HCT116 (cell line): ENCODE results near the gene ZFP1. TPM values are rescaled to one million over a fixed set of nuclear protein-coding genes. Genes with fewer than 3 reads are reported as not detected.

Source experiments
- ATAC-seq: fragments of 200-7000 bp; cut with Tn5 transposase; 2 replicates; pipeline ENCODE4 v1.9.1; 2020; ENCODE audit warnings: mild to moderate bottlenecking, moderate library complexity
- BruUV-seq: library from RNA; stranded (reverse); fragments of 400-500 nt; replicated peaks from 2 replicates; lab custom pipeline; 2021; lab: Mats Ljungman, UMichigan
- CTCF ChIA-PET: fragments of 300-600 bp; sonication (Branson Sonifier 250); formaldehyde crosslinking; loops from one replicate; lab custom pipeline; 2021; ENCODE audit warnings: antibody characterized with exemption; lab: Charles Lee
- POLR2A ChIA-PET: fragments of 300-600, 350-600 bp; sonication (Branson Sonifier 250); formaldehyde crosslinking; loops from one replicate; lab custom pipeline; 2021; ENCODE audit warnings: antibody characterized with exemption; lab: Charles Lee
- RAD21 ChIA-PET, 2 experiments: fragments of 300-600 bp; sonication (Branson Sonifier 250); formaldehyde crosslinking; loops; one replicate each; lab custom pipeline; 2023; ENCODE audit warnings: low total read pairs in 2 of 2; ENCODE audit not compliant: uncharacterized antibody in 2 of 2, unreplicated experiment in 2 of 2, low non-redundant PET in 1 of 2; lab: Charles Lee
- DNase-seq: peaks from one replicate; pipeline ENCODE4 v3.0.0-alpha.2; 2010; ENCODE audit warnings: low read depth, low spot score
- H2AFZ ChIP-seq: fragments of 200-600 bp; shearing (Covaris generic), sonication (generic); 2 replicates; pipeline ENCODE4 v1.6.1; 2017; ENCODE audit warnings: low read depth, mixed run types, mixed read lengths, antibody characterized with exemption, low read length; ENCODE audit not compliant: poor library complexity, severe bottlenecking
- H3K27ac ChIP-seq: 2 replicates; pipeline ENCODE4 v1.5.1; 2012; ENCODE audit warnings: low read depth, low read length
- H3K27me3 ChIP-seq: fragments of 200-600 bp; sonication (generic); 2 replicates; pipeline ENCODE4 v1.6.1; 2016; ENCODE audit warnings: mixed run types, low read length, mixed read lengths; ENCODE audit not compliant: insufficient read depth
- H3K36me3 ChIP-seq, 2 experiments: fragments of 200-500 bp in 1 of 2; fragments of 200-600 bp in 1 of 2; sonication (Bioruptor generic) in 1 of 2; sonication (generic) in 1 of 2; 2 replicates each; pipeline versions ENCODE4 v1.5.1 to v1.6.1; 2014 to 2016; ENCODE audit warnings: low read length in 2 of 2, inconsistent platforms in 1 of 2, mixed read lengths in 1 of 2, mixed run types in 1 of 2; ENCODE audit not compliant: insufficient read depth in 2 of 2, control insufficient read depth in 1 of 2
- H3K4me1 ChIP-seq, 2 experiments: fragments of 200-600 bp in 1 of 2; sonication (generic) in 1 of 2; 2 replicates each; pipeline versions ENCODE4 v1.5.1 to v1.6.1; 2012 to 2017; ENCODE audit warnings: low read length in 2 of 2, inconsistent platforms in 1 of 2, mild to moderate bottlenecking in 1 of 2, mixed read lengths in 1 of 2, mixed run types in 1 of 2, moderate library complexity in 1 of 2; ENCODE audit not compliant: insufficient read depth in 2 of 2, control insufficient read depth in 1 of 2
- H3K4me2 ChIP-seq: fragments of 200-600 bp; sonication (generic); 2 replicates; pipeline ENCODE4 v1.6.1; 2017; ENCODE audit warnings: mixed run types, low read length, mixed read lengths
- H3K4me3 ChIP-seq, 2 experiments: fragments of 200-600 bp in 1 of 2; sonication (generic) in 1 of 2; replicated peaks in 1 of 2; 2 replicates each; pipeline ENCODE4 v1.5.1; 2011 to 2016; ENCODE audit warnings: low read length in 2 of 2, control low read depth in 1 of 2, low read depth in 1 of 2, mild to moderate bottlenecking in 1 of 2, mixed read lengths in 1 of 2, mixed run types in 1 of 2
- H3K79me2 ChIP-seq: fragments of 200-600 bp; sonication (generic); 2 replicates; pipeline ENCODE4 v1.6.1; 2017; ENCODE audit warnings: mild to moderate bottlenecking, mixed run types, low read length, moderate library complexity, mixed read lengths; ENCODE audit not compliant: insufficient read depth
- H3K9ac ChIP-seq: fragments of 200-600 bp; sonication (generic); 2 replicates; pipeline ENCODE4 v1.6.1; 2016; ENCODE audit warnings: low read length, mixed read lengths
- H3K9me2 ChIP-seq: fragments of 200-600 bp; sonication (generic), shearing (Covaris generic); 2 replicates; pipeline ENCODE4 v1.6.1; 2017; ENCODE audit warnings: mixed run types, mild to moderate bottlenecking, moderate library complexity; ENCODE audit not compliant: insufficient read depth
- H3K9me3 ChIP-seq, 2 experiments: fragments of 200-500 bp in 1 of 2; fragments of 200-600 bp in 1 of 2; sonication (Bioruptor generic) in 1 of 2; sonication (generic) in 1 of 2; 2 replicates each; pipeline ENCODE4 v1.6.1; 2014 to 2017; ENCODE audit warnings: low read length in 2 of 2, mixed read lengths in 2 of 2, inconsistent platforms in 1 of 2, low read depth in 1 of 2, mild to moderate bottlenecking in 1 of 2, mixed run types in 1 of 2, moderate library complexity in 1 of 2; ENCODE audit not compliant: control insufficient read depth in 1 of 2, insufficient read depth in 1 of 2
- H4K20me1 ChIP-seq: fragments of 200-600 bp; sonication (generic), shearing (Covaris generic); 2 replicates; pipeline ENCODE4 v1.6.1; 2017; ENCODE audit warnings: mixed run types, mild to moderate bottlenecking, moderate library complexity; ENCODE audit not compliant: insufficient read depth
- CEBPB ChIP-seq: IDR thresholded peaks from 2 replicates; pipeline ENCODE4 v1.6.1; 2012; ENCODE audit warnings: low read depth
- EGR1 ChIP-seq: IDR thresholded peaks from 2 replicates; pipeline ENCODE4 v1.6.1; 2012; ENCODE audit warnings: low read depth
- EZH2 ChIP-seq: fragments of 200-600 bp; sonication (generic); IDR thresholded peaks from 2 replicates; pipeline ENCODE4 v1.6.1; 2017; ENCODE audit warnings: antibody characterized with exemption, mixed run types
- EZH2phosphoT487 ChIP-seq: fragments of 200-600 bp; IDR thresholded peaks from 2 replicates; pipeline ENCODE4 v1.6.1; 2018; ENCODE audit warnings: antibody characterized with exemption, borderline replicate concordance
- POLR2A ChIP-seq: IDR thresholded peaks from 2 replicates; pipeline ENCODE4 v1.7.0; 2011; ENCODE audit warnings: borderline replicate concordance; ENCODE audit not compliant: insufficient read depth, insufficient read length; ENCODE audit errors: extremely low read depth
- RAD21 ChIP-seq: IDR thresholded peaks from 2 replicates; pipeline ENCODE4 v1.6.1; 2012; ENCODE audit warnings: low read depth, mild to moderate bottlenecking
- REST ChIP-seq: IDR thresholded peaks from 2 replicates; pipeline ENCODE4 v1.6.1; 2012; ENCODE audit warnings: low read depth
- SIN3A ChIP-seq: IDR thresholded peaks from 2 replicates; pipeline ENCODE4 v1.6.1; 2012; ENCODE audit warnings: low read depth
- SP1 ChIP-seq: IDR thresholded peaks from 2 replicates; pipeline ENCODE4 v1.6.1; 2012; ENCODE audit warnings: low read depth
- SRF ChIP-seq: IDR thresholded peaks from 2 replicates; pipeline ENCODE4 v1.6.1; 2012; ENCODE audit warnings: low read depth
- TCF7L2 ChIP-seq: IDR thresholded peaks from 2 replicates; pipeline ENCODE4 v1.7.0; 2011; ENCODE audit warnings: borderline replicate concordance, inconsistent platforms; ENCODE audit not compliant: insufficient read depth, insufficient read length; ENCODE audit errors: extremely low read depth
- YY1 ChIP-seq: IDR thresholded peaks from 2 replicates; pipeline ENCODE4 v1.6.1; 2011; ENCODE audit warnings: low read length, low read depth, moderate library complexity, mild to moderate bottlenecking; ENCODE audit not compliant: insufficient replicate concordance; ENCODE audit errors: extremely low read depth
- intact Hi-C: fragments of 100-400 bp; cut with micrococcal nuclease; formaldehyde crosslinking; loops from 2 replicates; pipeline ENCODE4 v1.10.0; 2022
- total RNA-seq: library from RNA; stranded (reverse); gene quantifications from one replicate; pipeline ENCODE4 v1.2.1, GENCODE V29; 2021; ENCODE audit not compliant: unreplicated experiment
- TF ChIP-seq, protein P1 (sequence below), 3 experiments: fragments of 200-600 bp in 1 of 3; sonication (generic) in 1 of 3; IDR thresholded peaks in 2 of 3; conservative IDR thresholded peaks in 1 of 3; 2 replicates each; pipeline ENCODE4 v1.5.1; 2012 to 2017; ENCODE audit warnings: low read depth in 2 of 3, low read length in 2 of 3, antibody characterized with exemption in 1 of 3, borderline replicate concordance in 1 of 3, control low read depth in 1 of 3, mild to moderate bottlenecking in 1 of 3, mixed read lengths in 1 of 3, mixed run types in 1 of 3, moderate library complexity in 1 of 3; ENCODE audit not compliant: insufficient read depth in 1 of 3

Gene ZFP1
- total RNA-seq, 1 experiment from 2014 or later: 12.8 TPM

- BruUV-seq: no TSS peak
- POLR2A ChIA-PET: no interaction called here
- TF ChIP-seq EZH2 (no peak), SRF (no peak), EZH2phosphoT487 (no peak), EGR1 (no peak), YY1 (no peak), SP1 (no peak), TCF7L2 (no peak), RAD21 (no peak), REST (no peak), CEBPB (no peak), SIN3A (no peak), POLR2A (no peak)
- TF ChIP-seq, protein P1, sequence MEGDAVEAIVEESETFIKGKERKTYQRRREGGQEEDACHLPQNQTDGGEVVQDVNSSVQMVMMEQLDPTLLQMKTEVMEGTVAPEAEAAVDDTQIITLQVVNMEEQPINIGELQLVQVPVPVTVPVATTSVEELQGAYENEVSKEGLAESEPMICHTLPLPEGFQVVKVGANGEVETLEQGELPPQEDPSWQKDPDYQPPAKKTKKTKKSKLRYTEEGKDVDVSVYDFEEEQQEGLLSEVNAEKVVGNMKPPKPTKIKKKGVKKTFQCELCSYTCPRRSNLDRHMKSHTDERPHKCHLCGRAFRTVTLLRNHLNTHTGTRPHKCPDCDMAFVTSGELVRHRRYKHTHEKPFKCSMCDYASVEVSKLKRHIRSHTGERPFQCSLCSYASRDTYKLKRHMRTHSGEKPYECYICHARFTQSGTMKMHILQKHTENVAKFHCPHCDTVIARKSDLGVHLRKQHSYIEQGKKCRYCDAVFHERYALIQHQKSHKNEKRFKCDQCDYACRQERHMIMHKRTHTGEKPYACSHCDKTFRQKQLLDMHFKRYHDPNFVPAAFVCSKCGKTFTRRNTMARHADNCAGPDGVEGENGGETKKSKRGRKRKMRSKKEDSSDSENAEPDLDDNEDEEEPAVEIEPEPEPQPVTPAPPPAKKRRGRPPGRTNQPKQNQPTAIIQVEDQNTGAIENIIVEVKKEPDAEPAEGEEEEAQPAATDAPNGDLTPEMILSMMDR (IDR thresholded peaks at IDR 0.05 in 2 of 3, conservative IDR thresholded peaks at IDR 0.05 in 1 of 3; ENCODE audit: borderline replicate concordance in 1 of 3, insufficient read depth in 1 of 3, low read depth in 2 of 3, low read length in 2 of 3): no peak
- TF ChIP-seq, all 23 proteins: peak for 0
- Histone ChIP-seq H3K9me2 (no peaks in the 10 kb centered on the region), H3K4me2 (no peak overlapping the region), H3K9me3 (peaks cover 12 to 26% of the 10 kb centered on the region in 2 experiments; a peak in 2 of 4 replicates), H2AFZ (no peak overlapping the region), H3K4me1 (peaks cover 4 to 14% of the 10 kb centered on the region in 2 experiments; a peak in 3 of 4 replicates), H4K20me1 (no peaks in the 10 kb centered on the region), H3K27ac (no peak overlapping the region), H3K4me3 (no peak overlapping the region), H3K36me3 (peaks cover 0 to 32% of the 10 kb centered on the region in 2 experiments; a peak in 2 of 4 replicates), H3K27me3 (no peaks in the 10 kb centered on the region), H3K79me2 (peaks cover 39% of the 10 kb centered on the region), H3K9ac (no peak overlapping the region)
- intact Hi-C loops: no loop called here
- CTCF ChIA-PET: no interaction called here
- DNase-seq (no peak), ATAC-seq (no peak)
- RAD21 ChIA-PET: no interaction called here
Observed at GRCh38 chr16:75151798-75152197, 3.5 kb downstream of the ZFP1 start.
